Panc1 (cell line): Measurements from ENCODE around the gene ABLIM2. TPM values are rescaled to one million over a fixed set of nuclear protein-coding genes. Genes with fewer than 3 reads are reported as not detected.

Source experiments
- ATAC-seq: fragments of 200-7000 bp; cut with Tn5 transposase; 2 replicates; pipeline ENCODE4 v1.9.1; 2020; ENCODE audit warnings: mild to moderate bottlenecking, moderate library complexity
- BruUV-seq: library from RNA; stranded (reverse); fragments of 400-500 nt; replicated peaks from 2 replicates; lab custom pipeline; 2021; lab: Mats Ljungman, UMichigan
- CTCF ChIA-PET: fragments of 300-600 bp; sonication (Branson Sonifier 250); formaldehyde crosslinking; loops from one replicate; lab custom pipeline; 2022; ENCODE audit warnings: antibody characterized with exemption; lab: Charles Lee
- POLR2A ChIA-PET: fragments of 300-600 bp; sonication (Branson Sonifier 250); formaldehyde crosslinking; loops from one replicate; lab custom pipeline; 2022; ENCODE audit warnings: antibody characterized with exemption; lab: Charles Lee
- DNase-seq: peaks from one replicate; pipeline ENCODE4 v3.0.0-alpha.2; 2010; ENCODE audit warnings: low read depth, low spot score
- H3K27ac ChIP-seq: 2 replicates; pipeline ENCODE4 v1.5.1; 2011; ENCODE audit warnings: mild to moderate bottlenecking, low read length, inconsistent platforms
- H3K27me3 ChIP-seq: fragments of 200-500 bp; sonication (Bioruptor generic); 2 replicates; pipeline ENCODE4 v1.6.0; 2014; ENCODE audit warnings: low read length, inconsistent platforms; ENCODE audit not compliant: control insufficient read depth, insufficient read depth
- H3K36me3 ChIP-seq: fragments of 200-500 bp; sonication (Bioruptor generic); 2 replicates; pipeline ENCODE4 v1.5.1; 2014; ENCODE audit warnings: inconsistent platforms, mild to moderate bottlenecking, low read length, moderate library complexity; ENCODE audit not compliant: control insufficient read depth, insufficient read depth
- H3K4me1 ChIP-seq: 2 replicates; pipeline ENCODE4 v1.5.1; 2011; ENCODE audit warnings: inconsistent platforms, mild to moderate bottlenecking, low read length, moderate library complexity; ENCODE audit not compliant: control insufficient read depth, insufficient read depth
- H3K4me3 ChIP-seq, 2 experiments: 2 replicates each; pipeline ENCODE4 v1.5.1; 2011 to 2012; ENCODE audit warnings: low read depth in 2 of 2, low read length in 2 of 2, mild to moderate bottlenecking in 2 of 2, inconsistent platforms in 1 of 2, moderate library complexity in 1 of 2
- H3K9me3 ChIP-seq: fragments of 200-500 bp; sonication (Bioruptor generic); 2 replicates; pipeline ENCODE4 v1.5.1; 2014; ENCODE audit warnings: low read depth, mild to moderate bottlenecking, inconsistent platforms, low read length, moderate library complexity; ENCODE audit not compliant: control insufficient read depth, insufficient read depth
- POLR2AphosphoS5 ChIP-seq: IDR thresholded peaks from 2 replicates; pipeline ENCODE4 v1.6.1; 2012; ENCODE audit warnings: mild to moderate bottlenecking, low read depth, low read length, moderate library complexity
- SIN3A ChIP-seq: IDR thresholded peaks from 2 replicates; pipeline ENCODE4 v1.6.1; 2012; ENCODE audit warnings: low read depth, mild to moderate bottlenecking, low read length, moderate library complexity, borderline replicate concordance; ENCODE audit not compliant: insufficient read depth
- TCF7L2 ChIP-seq: IDR thresholded peaks from 2 replicates; pipeline ENCODE4 v1.6.1; 2011; ENCODE audit warnings: mild to moderate bottlenecking, low read depth, low read length, inconsistent platforms
- in situ Hi-C: cut with HindIII; loops from 2 replicates; pipeline ENCODE4 v1.10.0; 2016; ENCODE audit warnings: low sequenced_read_pairs, low pct_unique_long_range_greater_than_20kb
- intact Hi-C: fragments of 100-400 bp; cut with micrococcal nuclease; formaldehyde crosslinking; loops from one replicate; pipeline ENCODE4 v1.10.0; 2022; ENCODE audit not compliant: unreplicated experiment
- total RNA-seq: library from RNA; stranded (reverse); gene quantifications from one replicate; pipeline ENCODE4 v1.2.1, GENCODE V29; 2021; ENCODE audit not compliant: unreplicated experiment
- TF ChIP-seq, protein P1 (sequence below): fragments of 450-650 bp; IDR thresholded peaks from 2 replicates; pipeline ENCODE4 v1.5.1; 2017; ENCODE audit warnings: mild to moderate bottlenecking
- TF ChIP-seq, protein P2 (sequence below), 2 experiments: IDR thresholded peaks; 2 replicates each; pipeline ENCODE4 v1.6.1; 2011 to 2012; ENCODE audit warnings: low read depth in 2 of 2, control low read depth in 1 of 2, low read length in 1 of 2, mild to moderate bottlenecking in 1 of 2, moderate library complexity in 1 of 2; ENCODE audit not compliant: insufficient read depth in 1 of 2

Gene ABLIM2
- total RNA-seq, 1 experiment from 2014 or later: 0.64 TPM

DNA sequence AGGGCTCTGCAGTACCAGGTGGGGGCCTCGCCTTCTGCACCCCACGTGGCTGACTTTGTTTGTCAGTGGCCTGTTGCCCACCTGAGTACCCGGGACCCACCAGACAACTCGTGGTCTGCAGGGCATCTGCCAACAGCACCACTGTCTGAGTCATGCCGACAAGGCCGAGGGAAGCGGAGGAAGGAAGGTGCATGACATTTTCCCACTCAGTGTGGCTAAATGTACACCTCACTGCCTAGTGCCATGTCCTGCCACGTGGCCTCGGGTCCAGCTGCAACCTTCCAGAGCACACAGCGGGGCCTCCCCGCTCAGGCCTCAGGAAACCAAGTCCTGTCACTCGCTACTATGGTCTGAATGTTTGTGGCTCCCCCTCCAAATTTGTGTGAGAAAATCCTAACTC is 22.1 kb downstream of the ABLIM2 start:
- Histone ChIP-seq H3K27ac (no peak overlapping the region), H3K4me3 (no peak overlapping the region), H3K27me3 (no peaks in the 10 kb centered on the region), H3K9me3 (no peaks in the 10 kb centered on the region), H3K4me1 (no peaks in the 10 kb centered on the region), H3K36me3 (no peaks in the 10 kb centered on the region)
- ChIA-PET POLR2A (no interaction called here), CTCF (no interaction called here)
- in situ Hi-C loops (no loop called here), intact Hi-C loops (no loop called here)
- DNase-seq: no peak
- TF ChIP-seq, protein P1, sequence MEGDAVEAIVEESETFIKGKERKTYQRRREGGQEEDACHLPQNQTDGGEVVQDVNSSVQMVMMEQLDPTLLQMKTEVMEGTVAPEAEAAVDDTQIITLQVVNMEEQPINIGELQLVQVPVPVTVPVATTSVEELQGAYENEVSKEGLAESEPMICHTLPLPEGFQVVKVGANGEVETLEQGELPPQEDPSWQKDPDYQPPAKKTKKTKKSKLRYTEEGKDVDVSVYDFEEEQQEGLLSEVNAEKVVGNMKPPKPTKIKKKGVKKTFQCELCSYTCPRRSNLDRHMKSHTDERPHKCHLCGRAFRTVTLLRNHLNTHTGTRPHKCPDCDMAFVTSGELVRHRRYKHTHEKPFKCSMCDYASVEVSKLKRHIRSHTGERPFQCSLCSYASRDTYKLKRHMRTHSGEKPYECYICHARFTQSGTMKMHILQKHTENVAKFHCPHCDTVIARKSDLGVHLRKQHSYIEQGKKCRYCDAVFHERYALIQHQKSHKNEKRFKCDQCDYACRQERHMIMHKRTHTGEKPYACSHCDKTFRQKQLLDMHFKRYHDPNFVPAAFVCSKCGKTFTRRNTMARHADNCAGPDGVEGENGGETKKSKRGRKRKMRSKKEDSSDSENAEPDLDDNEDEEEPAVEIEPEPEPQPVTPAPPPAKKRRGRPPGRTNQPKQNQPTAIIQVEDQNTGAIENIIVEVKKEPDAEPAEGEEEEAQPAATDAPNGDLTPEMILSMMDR: no peak
- TF ChIP-seq TCF7L2 (no peak), SIN3A (no peak), POLR2AphosphoS5 (no peak)
- TF ChIP-seq, protein P2, sequence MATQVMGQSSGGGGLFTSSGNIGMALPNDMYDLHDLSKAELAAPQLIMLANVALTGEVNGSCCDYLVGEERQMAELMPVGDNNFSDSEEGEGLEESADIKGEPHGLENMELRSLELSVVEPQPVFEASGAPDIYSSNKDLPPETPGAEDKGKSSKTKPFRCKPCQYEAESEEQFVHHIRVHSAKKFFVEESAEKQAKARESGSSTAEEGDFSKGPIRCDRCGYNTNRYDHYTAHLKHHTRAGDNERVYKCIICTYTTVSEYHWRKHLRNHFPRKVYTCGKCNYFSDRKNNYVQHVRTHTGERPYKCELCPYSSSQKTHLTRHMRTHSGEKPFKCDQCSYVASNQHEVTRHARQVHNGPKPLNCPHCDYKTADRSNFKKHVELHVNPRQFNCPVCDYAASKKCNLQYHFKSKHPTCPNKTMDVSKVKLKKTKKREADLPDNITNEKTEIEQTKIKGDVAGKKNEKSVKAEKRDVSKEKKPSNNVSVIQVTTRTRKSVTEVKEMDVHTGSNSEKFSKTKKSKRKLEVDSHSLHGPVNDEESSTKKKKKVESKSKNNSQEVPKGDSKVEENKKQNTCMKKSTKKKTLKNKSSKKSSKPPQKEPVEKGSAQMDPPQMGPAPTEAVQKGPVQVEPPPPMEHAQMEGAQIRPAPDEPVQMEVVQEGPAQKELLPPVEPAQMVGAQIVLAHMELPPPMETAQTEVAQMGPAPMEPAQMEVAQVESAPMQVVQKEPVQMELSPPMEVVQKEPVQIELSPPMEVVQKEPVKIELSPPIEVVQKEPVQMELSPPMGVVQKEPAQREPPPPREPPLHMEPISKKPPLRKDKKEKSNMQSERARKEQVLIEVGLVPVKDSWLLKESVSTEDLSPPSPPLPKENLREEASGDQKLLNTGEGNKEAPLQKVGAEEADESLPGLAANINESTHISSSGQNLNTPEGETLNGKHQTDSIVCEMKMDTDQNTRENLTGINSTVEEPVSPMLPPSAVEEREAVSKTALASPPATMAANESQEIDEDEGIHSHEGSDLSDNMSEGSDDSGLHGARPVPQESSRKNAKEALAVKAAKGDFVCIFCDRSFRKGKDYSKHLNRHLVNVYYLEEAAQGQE (IDR thresholded peaks at IDR 0.05; ENCODE audit: insufficient read depth in 1 of 2, low read depth in 2 of 2, low read length in 1 of 2): no peak
- ATAC-seq: no peak
- BruUV-seq: no TSS peak

DNA sequence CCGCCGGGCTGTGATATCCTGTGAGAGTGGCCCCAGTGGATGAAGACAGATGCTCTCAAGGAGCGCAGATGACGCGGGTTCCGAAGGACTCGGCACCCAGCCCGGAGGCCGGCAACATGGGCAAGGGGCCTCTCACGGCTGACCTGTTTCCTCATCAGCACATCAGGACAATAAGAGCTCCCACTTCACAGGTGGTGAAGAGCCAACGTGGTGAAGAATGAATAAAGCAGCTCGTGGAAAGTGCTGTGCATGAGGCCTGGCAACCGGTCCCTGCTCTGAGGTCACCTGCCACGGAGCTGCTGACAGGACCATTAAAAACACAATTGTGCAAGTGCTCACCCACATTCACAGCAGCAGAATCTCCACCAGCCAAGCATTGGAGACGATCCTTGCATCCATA is 22.9 kb downstream of the ABLIM2 start:
- no peaks in the 10 kb centered on the region for H3K36me3 ChIP-seq
- H3K9me3 ChIP-seq: no peaks in the 10 kb centered on the region
- DNase-seq (no peak), ATAC-seq (no peak)
- no peaks in the 10 kb centered on the region for H3K27me3 ChIP-seq
- in situ Hi-C loops (no loop called here), intact Hi-C loops (no loop called here)
- CTCF ChIA-PET: no interaction called here
- TF ChIP-seq POLR2AphosphoS5: no peak
- TF ChIP-seq, protein P1: no peak
- TF ChIP-seq SIN3A: no peak
- TF ChIP-seq, protein P2 (IDR thresholded peaks at IDR 0.05; ENCODE audit: insufficient read depth in 1 of 2, low read depth in 2 of 2, low read length in 1 of 2): no peak
- TF ChIP-seq TCF7L2: no peak
- H3K4me1 ChIP-seq: no peaks in the 10 kb centered on the region
- POLR2A ChIA-PET: no interaction called here
- no peak overlapping the region for H3K27ac ChIP-seq
- BruUV-seq: no TSS peak
- H3K4me3 ChIP-seq: no peak overlapping the region
